Panc1 (cell line): ENCODE results near the gene AP2B1. TPM values are rescaled to one million over a fixed set of nuclear protein-coding genes. Genes with fewer than 3 reads are reported as not detected.

Experiments
- ATAC-seq: fragments of 200-7000 bp; cut with Tn5 transposase; 2 replicates; pipeline ENCODE4 v1.9.1; 2020; ENCODE audit warnings: mild to moderate bottlenecking, moderate library complexity
- BruUV-seq: library from RNA; stranded (reverse); fragments of 400-500 nt; replicated peaks from 2 replicates; lab custom pipeline; 2021; lab: Mats Ljungman, UMichigan
- CTCF ChIA-PET: fragments of 300-600 bp; sonication (Branson Sonifier 250); formaldehyde crosslinking; loops from one replicate; lab custom pipeline; 2022; ENCODE audit warnings: antibody characterized with exemption; lab: Charles Lee
- POLR2A ChIA-PET: fragments of 300-600 bp; sonication (Branson Sonifier 250); formaldehyde crosslinking; loops from one replicate; lab custom pipeline; 2022; ENCODE audit warnings: antibody characterized with exemption; lab: Charles Lee
- DNase-seq: peaks from one replicate; pipeline ENCODE4 v3.0.0-alpha.2; 2010; ENCODE audit warnings: low read depth, low spot score
- H3K27ac ChIP-seq: 2 replicates; pipeline ENCODE4 v1.5.1; 2011; ENCODE audit warnings: mild to moderate bottlenecking, low read length, inconsistent platforms
- H3K27me3 ChIP-seq: fragments of 200-500 bp; sonication (Bioruptor generic); 2 replicates; pipeline ENCODE4 v1.6.0; 2014; ENCODE audit warnings: low read length, inconsistent platforms; ENCODE audit not compliant: control insufficient read depth, insufficient read depth
- H3K36me3 ChIP-seq: fragments of 200-500 bp; sonication (Bioruptor generic); 2 replicates; pipeline ENCODE4 v1.5.1; 2014; ENCODE audit warnings: inconsistent platforms, mild to moderate bottlenecking, low read length, moderate library complexity; ENCODE audit not compliant: control insufficient read depth, insufficient read depth
- H3K4me1 ChIP-seq: 2 replicates; pipeline ENCODE4 v1.5.1; 2011; ENCODE audit warnings: inconsistent platforms, mild to moderate bottlenecking, low read length, moderate library complexity; ENCODE audit not compliant: control insufficient read depth, insufficient read depth
- H3K4me3 ChIP-seq, 2 experiments: 2 replicates each; pipeline ENCODE4 v1.5.1; 2011 to 2012; ENCODE audit warnings: low read depth in 2 of 2, low read length in 2 of 2, mild to moderate bottlenecking in 2 of 2, inconsistent platforms in 1 of 2, moderate library complexity in 1 of 2
- H3K9me3 ChIP-seq: fragments of 200-500 bp; sonication (Bioruptor generic); 2 replicates; pipeline ENCODE4 v1.5.1; 2014; ENCODE audit warnings: low read depth, mild to moderate bottlenecking, inconsistent platforms, low read length, moderate library complexity; ENCODE audit not compliant: control insufficient read depth, insufficient read depth
- POLR2AphosphoS5 ChIP-seq: IDR thresholded peaks from 2 replicates; pipeline ENCODE4 v1.6.1; 2012; ENCODE audit warnings: mild to moderate bottlenecking, low read depth, low read length, moderate library complexity
- SIN3A ChIP-seq: IDR thresholded peaks from 2 replicates; pipeline ENCODE4 v1.6.1; 2012; ENCODE audit warnings: low read depth, mild to moderate bottlenecking, low read length, moderate library complexity, borderline replicate concordance; ENCODE audit not compliant: insufficient read depth
- TCF7L2 ChIP-seq: IDR thresholded peaks from 2 replicates; pipeline ENCODE4 v1.6.1; 2011; ENCODE audit warnings: mild to moderate bottlenecking, low read depth, low read length, inconsistent platforms
- in situ Hi-C: cut with HindIII; loops from 2 replicates; pipeline ENCODE4 v1.10.0; 2016; ENCODE audit warnings: low sequenced_read_pairs, low pct_unique_long_range_greater_than_20kb
- intact Hi-C: fragments of 100-400 bp; cut with micrococcal nuclease; formaldehyde crosslinking; loops from one replicate; pipeline ENCODE4 v1.10.0; 2022; ENCODE audit not compliant: unreplicated experiment
- total RNA-seq: library from RNA; stranded (reverse); gene quantifications from one replicate; pipeline ENCODE4 v1.2.1, GENCODE V29; 2021; ENCODE audit not compliant: unreplicated experiment
- TF ChIP-seq, protein P1 (sequence below), 2 experiments: IDR thresholded peaks; 2 replicates each; pipeline ENCODE4 v1.6.1; 2011 to 2012; ENCODE audit warnings: low read depth in 2 of 2, control low read depth in 1 of 2, low read length in 1 of 2, mild to moderate bottlenecking in 1 of 2, moderate library complexity in 1 of 2; ENCODE audit not compliant: insufficient read depth in 1 of 2
- TF ChIP-seq, protein P2 (sequence below): fragments of 450-650 bp; IDR thresholded peaks from 2 replicates; pipeline ENCODE4 v1.5.1; 2017; ENCODE audit warnings: mild to moderate bottlenecking

AP2B1 gene
- total RNA-seq, 1 experiment from 2014 or later = 446 TPM

DNA sequence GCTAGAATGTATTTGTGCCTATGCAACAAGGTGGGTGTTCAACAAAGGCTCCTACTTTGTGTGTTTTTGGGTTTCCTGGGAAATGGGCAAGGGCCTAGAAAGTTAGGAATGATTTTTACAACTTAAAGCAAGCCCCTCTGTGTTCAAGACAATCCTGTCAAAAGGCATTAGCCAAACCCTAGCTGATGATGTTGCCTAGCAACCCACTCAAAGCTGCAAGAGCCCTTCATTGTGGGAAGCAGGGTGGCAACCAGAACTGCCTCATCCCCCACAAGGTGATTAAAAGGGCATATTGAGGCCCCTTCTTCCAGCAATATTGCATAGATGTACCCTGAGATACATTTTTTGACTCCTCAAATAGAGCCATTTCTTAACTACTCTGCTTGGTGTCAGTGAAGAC, 128.3 kb downstream of the AP2B1 start:
- in situ Hi-C loops (no loop called here), intact Hi-C loops (no loop called here)
- no peaks in the 10 kb centered on the region for H3K9me3 ChIP-seq
- no peak overlapping the region for H3K27ac ChIP-seq
- no TSS peak for BruUV-seq
- no peak for DNase-seq
- ChIA-PET CTCF (interaction anchor here (0.5 kb wide), 1 partner anchor 16 kb away, joined by 6 read pairs; the partner anchor contains the start of gene RASL10B), POLR2A (interaction anchor here (0.6 kb wide), 1 partner anchor 43 kb away, joined by 5 read pairs; no protein-coding TSS in a partner anchor)
- no peaks in the 10 kb centered on the region for H3K4me1 ChIP-seq
- no peak overlapping the region for H3K4me3 ChIP-seq
- ATAC-seq = no peak
- H3K27me3 ChIP-seq = no peaks in the 10 kb centered on the region
- H3K36me3 ChIP-seq = peaks cover 60% of the 10 kb centered on the region
- TF ChIP-seq TCF7L2 (no peak), SIN3A (no peak), POLR2AphosphoS5 (no peak)
- TF ChIP-seq, protein P1, sequence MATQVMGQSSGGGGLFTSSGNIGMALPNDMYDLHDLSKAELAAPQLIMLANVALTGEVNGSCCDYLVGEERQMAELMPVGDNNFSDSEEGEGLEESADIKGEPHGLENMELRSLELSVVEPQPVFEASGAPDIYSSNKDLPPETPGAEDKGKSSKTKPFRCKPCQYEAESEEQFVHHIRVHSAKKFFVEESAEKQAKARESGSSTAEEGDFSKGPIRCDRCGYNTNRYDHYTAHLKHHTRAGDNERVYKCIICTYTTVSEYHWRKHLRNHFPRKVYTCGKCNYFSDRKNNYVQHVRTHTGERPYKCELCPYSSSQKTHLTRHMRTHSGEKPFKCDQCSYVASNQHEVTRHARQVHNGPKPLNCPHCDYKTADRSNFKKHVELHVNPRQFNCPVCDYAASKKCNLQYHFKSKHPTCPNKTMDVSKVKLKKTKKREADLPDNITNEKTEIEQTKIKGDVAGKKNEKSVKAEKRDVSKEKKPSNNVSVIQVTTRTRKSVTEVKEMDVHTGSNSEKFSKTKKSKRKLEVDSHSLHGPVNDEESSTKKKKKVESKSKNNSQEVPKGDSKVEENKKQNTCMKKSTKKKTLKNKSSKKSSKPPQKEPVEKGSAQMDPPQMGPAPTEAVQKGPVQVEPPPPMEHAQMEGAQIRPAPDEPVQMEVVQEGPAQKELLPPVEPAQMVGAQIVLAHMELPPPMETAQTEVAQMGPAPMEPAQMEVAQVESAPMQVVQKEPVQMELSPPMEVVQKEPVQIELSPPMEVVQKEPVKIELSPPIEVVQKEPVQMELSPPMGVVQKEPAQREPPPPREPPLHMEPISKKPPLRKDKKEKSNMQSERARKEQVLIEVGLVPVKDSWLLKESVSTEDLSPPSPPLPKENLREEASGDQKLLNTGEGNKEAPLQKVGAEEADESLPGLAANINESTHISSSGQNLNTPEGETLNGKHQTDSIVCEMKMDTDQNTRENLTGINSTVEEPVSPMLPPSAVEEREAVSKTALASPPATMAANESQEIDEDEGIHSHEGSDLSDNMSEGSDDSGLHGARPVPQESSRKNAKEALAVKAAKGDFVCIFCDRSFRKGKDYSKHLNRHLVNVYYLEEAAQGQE (IDR thresholded peaks at IDR 0.05; ENCODE audit: insufficient read depth in 1 of 2, low read depth in 2 of 2, low read length in 1 of 2) = no peak
- TF ChIP-seq, protein P2, sequence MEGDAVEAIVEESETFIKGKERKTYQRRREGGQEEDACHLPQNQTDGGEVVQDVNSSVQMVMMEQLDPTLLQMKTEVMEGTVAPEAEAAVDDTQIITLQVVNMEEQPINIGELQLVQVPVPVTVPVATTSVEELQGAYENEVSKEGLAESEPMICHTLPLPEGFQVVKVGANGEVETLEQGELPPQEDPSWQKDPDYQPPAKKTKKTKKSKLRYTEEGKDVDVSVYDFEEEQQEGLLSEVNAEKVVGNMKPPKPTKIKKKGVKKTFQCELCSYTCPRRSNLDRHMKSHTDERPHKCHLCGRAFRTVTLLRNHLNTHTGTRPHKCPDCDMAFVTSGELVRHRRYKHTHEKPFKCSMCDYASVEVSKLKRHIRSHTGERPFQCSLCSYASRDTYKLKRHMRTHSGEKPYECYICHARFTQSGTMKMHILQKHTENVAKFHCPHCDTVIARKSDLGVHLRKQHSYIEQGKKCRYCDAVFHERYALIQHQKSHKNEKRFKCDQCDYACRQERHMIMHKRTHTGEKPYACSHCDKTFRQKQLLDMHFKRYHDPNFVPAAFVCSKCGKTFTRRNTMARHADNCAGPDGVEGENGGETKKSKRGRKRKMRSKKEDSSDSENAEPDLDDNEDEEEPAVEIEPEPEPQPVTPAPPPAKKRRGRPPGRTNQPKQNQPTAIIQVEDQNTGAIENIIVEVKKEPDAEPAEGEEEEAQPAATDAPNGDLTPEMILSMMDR = no peak

DNA sequence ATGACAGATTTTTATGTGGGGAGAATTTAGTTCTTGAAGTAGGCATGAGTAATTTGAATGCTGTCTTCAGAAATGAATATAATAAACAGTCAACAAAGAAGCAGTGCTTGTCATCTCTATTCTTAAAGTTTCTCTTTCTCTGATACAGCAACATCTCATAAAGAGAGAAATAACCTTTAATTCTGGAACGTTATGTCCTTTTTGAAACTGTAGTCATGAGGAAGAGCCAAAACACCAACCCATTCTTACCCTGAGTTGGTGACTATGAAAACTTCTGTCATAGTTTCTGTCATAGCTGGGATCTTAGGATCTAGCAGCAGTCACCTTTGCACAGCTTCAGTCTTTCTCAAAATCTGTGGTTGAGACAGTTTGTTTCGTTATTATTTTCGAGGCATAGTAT, 129.1 kb downstream of the AP2B1 start:
- Histone ChIP-seq H3K4me3 (no peak overlapping the region), H3K27ac (no peak overlapping the region), H3K4me1 (no peaks in the 10 kb centered on the region), H3K9me3 (no peaks in the 10 kb centered on the region), H3K27me3 (no peaks in the 10 kb centered on the region), H3K36me3 (peaks cover 60% of the 10 kb centered on the region)
- DNase-seq = no peak
- intact Hi-C loops = no loop called here
- no peak for ATAC-seq
- CTCF ChIA-PET = no interaction called here
- in situ Hi-C loops = no loop called here
- TF ChIP-seq, protein P1 (IDR thresholded peaks at IDR 0.05; ENCODE audit: insufficient read depth in 1 of 2, low read depth in 2 of 2, low read length in 1 of 2) = no peak
- TF ChIP-seq, protein P2 = no peak
- TF ChIP-seq TCF7L2 = no peak
- TF ChIP-seq SIN3A = no peak
- no peak for TF ChIP-seq POLR2AphosphoS5
- POLR2A ChIA-PET = no interaction called here
- BruUV-seq = no TSS peak
